Left kidney (tissue), 2 donors: ENCODE data around the gene P3H4. TPM values are rescaled to one million over a fixed set of nuclear protein-coding genes. Genes with fewer than 3 reads are reported as not detected.
A peak's percentile ranks its signal among the peaks of the same experiment; 100 is the strongest.

Source experiments
- DNase-seq: peaks from one replicate; pipeline ENCODE4 v3.0.0-alpha.2; 2013
- polyA plus RNA-seq: library from polyadenylated mRNA; unstranded; fragments of 120-200 nt; gene quantifications from one replicate; pipeline ENCODE4 v1.2.1, GENCODE V29; 2013; ENCODE audit not compliant: insufficient read length

The P3H4 gene
- polyA plus RNA-seq, 1 donor, result 37.8 TPM

- DNase-seq, result no peak
These were observed 10.7 kb upstream of the P3H4 start for GRCh38 chr17:41822216-41823140.

- DNase-seq, result no peak
These were observed 10.0 kb upstream of the P3H4 start for GRCh38 chr17:41821776-41822175.

- no peak for DNase-seq
These were observed 6.3 kb upstream of the P3H4 start for GRCh38 chr17:41818024-41818423.

- no peak for DNase-seq
These were observed 5.0 kb upstream of the P3H4 start for GRCh38 chr17:41816637-41817320.

- no peak for DNase-seq
These were observed 2.4 kb upstream of the P3H4 start for GRCh38 chr17:41814195-41814594.

GRCh38 chr17:41813699-41814124, 2.0 kb upstream of the P3H4 start:
- DNase-seq, result no peak

- no peak for DNase-seq
These were observed 1.5 kb upstream of the P3H4 start for GRCh38 chr17:41813152-41813680.

GRCh38 chr17:41812381-41813151, 817 bp upstream of the P3H4 start, which contains the start of gene FKBP10:
Gene FKBP10 (plus strand): TSS chr17:41813004. CDS start chr17:41813035, 31 bp downstream.
- DNase-seq, result peak; percentile 94

- no peak for DNase-seq
These were observed 845 bp downstream of the P3H4 start for GRCh38 chr17:41810659-41811548.

GRCh38 chr17:41806685-41807445, 4.9 kb downstream of the P3H4 start:
- no peak for DNase-seq

GRCh38 chr17:41803049-41804020, 8.4 kb downstream of the P3H4 start:
- DNase-seq, result no peak

- peak; percentile 93 for DNase-seq
These were observed 10.1 kb downstream of the P3H4 start for GRCh38 chr17:41801374-41802271.

- no peak for DNase-seq
These were observed 11.0 kb downstream of the P3H4 start for GRCh38 chr17:41800601-41801373.

GRCh38 chr17:41799366-41799765, 12.4 kb downstream of the P3H4 start:
- no peak for DNase-seq

GRCh38 chr17:41797377-41797776, 14.4 kb downstream of the P3H4 start:
- DNase-seq, result no peak

- no peak for DNase-seq
These were observed 15.4 kb downstream of the P3H4 start for GRCh38 chr17:41796121-41796895.
